ENCODE measurements around the gene BDKRB1.

The BDKRB1 gene

GRCh38 chr14:96279564-96279963 lies 23.6 kb downstream of the BDKRB1 start:
- peak overlapping the region; percentile 43 for H3K27ac Mint-ChIP-seq
- H3K36me3 Mint-ChIP-seq, result peaks cover 5% of the 10 kb centered on the region
- H3K4me1 Mint-ChIP-seq, result peaks cover 3% of the 10 kb centered on the region
- no peaks in the 10 kb centered on the region for H3K27me3 Mint-ChIP-seq
- H3K4me3 Mint-ChIP-seq, result no peak overlapping the region
- H3K9me3 Mint-ChIP-seq, result peaks cover 4% of the 10 kb centered on the region

- H3K4me3 Mint-ChIP-seq, result no peak overlapping the region
- peaks cover 6% of the 10 kb centered on the region for H3K36me3 Mint-ChIP-seq
- no peaks in the 10 kb centered on the region for H3K27me3 Mint-ChIP-seq
- H3K27ac Mint-ChIP-seq, result no peak overlapping the region
- peaks cover 4% of the 10 kb centered on the region for H3K9me3 Mint-ChIP-seq
- peaks cover 3% of the 10 kb centered on the region for H3K4me1 Mint-ChIP-seq
These were observed 24.1 kb downstream of the BDKRB1 start for GRCh38 chr14:96280104-96280503.

GRCh38 chr14:96281486-96281885 lies 25.5 kb downstream of the BDKRB1 start:
- no peaks in the 10 kb centered on the region for H3K27me3 Mint-ChIP-seq
- no peak overlapping the region for H3K4me3 Mint-ChIP-seq
- H3K36me3 Mint-ChIP-seq, result peaks cover 9% of the 10 kb centered on the region
- peaks cover 4% of the 10 kb centered on the region for H3K9me3 Mint-ChIP-seq
- H3K4me1 Mint-ChIP-seq, result no peaks in the 10 kb centered on the region
- H3K27ac Mint-ChIP-seq, result no peak overlapping the region

- Mint-ChIP-seq H3K36me3 (peaks cover 12% of the 10 kb centered on the region), H3K4me3 (no peak overlapping the region), H3K27me3 (no peaks in the 10 kb centered on the region), H3K9me3 (no peaks in the 10 kb centered on the region), H3K4me1 (no peaks in the 10 kb centered on the region), H3K27ac (no peak overlapping the region)
These were observed 28.0 kb downstream of the BDKRB1 start for GRCh38 chr14:96284008-96284407.

GRCh38 chr14:96284430-96284829 lies 28.4 kb downstream of the BDKRB1 start:
- Mint-ChIP-seq H3K36me3 (peaks cover 12% of the 10 kb centered on the region), H3K9me3 (no peaks in the 10 kb centered on the region), H3K27ac (no peak overlapping the region), H3K4me1 (no peaks in the 10 kb centered on the region), H3K27me3 (no peaks in the 10 kb centered on the region), H3K4me3 (no peak overlapping the region)

GRCh38 chr14:96285667-96286066 lies 29.7 kb downstream of the BDKRB1 start:
- H3K36me3 Mint-ChIP-seq, result peaks cover 13% of the 10 kb centered on the region
- H3K9me3 Mint-ChIP-seq, result no peaks in the 10 kb centered on the region
- peak overlapping the region; percentile 59 for H3K27ac Mint-ChIP-seq
- H3K27me3 Mint-ChIP-seq, result no peaks in the 10 kb centered on the region
- H3K4me3 Mint-ChIP-seq, result no peak overlapping the region
- no peaks in the 10 kb centered on the region for H3K4me1 Mint-ChIP-seq

- H3K9me3 Mint-ChIP-seq, result no peaks in the 10 kb centered on the region
- H3K36me3 Mint-ChIP-seq, result peaks cover 13% of the 10 kb centered on the region
- H3K27ac Mint-ChIP-seq, result no peak overlapping the region
- H3K27me3 Mint-ChIP-seq, result no peaks in the 10 kb centered on the region
- no peak overlapping the region for H3K4me3 Mint-ChIP-seq
- H3K4me1 Mint-ChIP-seq, result no peaks in the 10 kb centered on the region
These were observed 30.2 kb downstream of the BDKRB1 start for GRCh38 chr14:96286251-96286650.

- H3K4me1 Mint-ChIP-seq, result no peaks in the 10 kb centered on the region
- no peak overlapping the region for H3K4me3 Mint-ChIP-seq
- peaks cover 13% of the 10 kb centered on the region for H3K36me3 Mint-ChIP-seq
- no peaks in the 10 kb centered on the region for H3K27me3 Mint-ChIP-seq
- no peaks in the 10 kb centered on the region for H3K9me3 Mint-ChIP-seq
- H3K27ac Mint-ChIP-seq, result no peak overlapping the region
These were observed 31.8 kb downstream of the BDKRB1 start for GRCh38 chr14:96287856-96288255.

- Mint-ChIP-seq H3K9me3 (no peaks in the 10 kb centered on the region), H3K27ac (no peak overlapping the region), H3K36me3 (peaks cover 8% of the 10 kb centered on the region), H3K27me3 (no peaks in the 10 kb centered on the region), H3K4me3 (no peak overlapping the region), H3K4me1 (no peaks in the 10 kb centered on the region)
These were observed 38.2 kb downstream of the BDKRB1 start for GRCh38 chr14:96294246-96294645.

GRCh38 chr14:96297000-96297399 lies 41.0 kb downstream of the BDKRB1 start:
- Mint-ChIP-seq H3K36me3 (peaks cover 9% of the 10 kb centered on the region), H3K27ac (no peak overlapping the region), H3K27me3 (no peaks in the 10 kb centered on the region)

GRCh38 chr14:96297997-96298515 lies 42.0 kb downstream of the BDKRB1 start:
- H3K27me3 Mint-ChIP-seq, result no peaks in the 10 kb centered on the region
- H3K4me1 Mint-ChIP-seq, result no peaks in the 10 kb centered on the region
- peaks cover 11% of the 10 kb centered on the region for H3K36me3 Mint-ChIP-seq
- H3K27ac Mint-ChIP-seq, result no peak overlapping the region
- no peak overlapping the region for H3K4me3 Mint-ChIP-seq
- no peaks in the 10 kb centered on the region for H3K9me3 Mint-ChIP-seq

More at GRCh38 chr14:96297000-96297399, 41.0 kb downstream of the BDKRB1 start:
- Mint-ChIP-seq H3K9me3 (no peaks in the 10 kb centered on the region), H3K4me1 (no peaks in the 10 kb centered on the region), H3K4me3 (no peak overlapping the region)

GRCh38 chr14:96299441-96299840 lies 43.4 kb downstream of the BDKRB1 start:
- no peaks in the 10 kb centered on the region for H3K9me3 Mint-ChIP-seq
- no peak overlapping the region for H3K27ac Mint-ChIP-seq
- no peaks in the 10 kb centered on the region for H3K4me1 Mint-ChIP-seq
- peaks cover 7% of the 10 kb centered on the region for H3K36me3 Mint-ChIP-seq
- no peaks in the 10 kb centered on the region for H3K27me3 Mint-ChIP-seq
- H3K4me3 Mint-ChIP-seq, result no peak overlapping the region

- no peaks in the 10 kb centered on the region for H3K9me3 Mint-ChIP-seq
- H3K4me1 Mint-ChIP-seq, result no peaks in the 10 kb centered on the region
- H3K4me3 Mint-ChIP-seq, result no peak overlapping the region
- H3K36me3 Mint-ChIP-seq, result peaks cover 11% of the 10 kb centered on the region
- H3K27me3 Mint-ChIP-seq, result no peaks in the 10 kb centered on the region
- no peak overlapping the region for H3K27ac Mint-ChIP-seq
These were observed 48.0 kb downstream of the BDKRB1 start for GRCh38 chr14:96303981-96304380.

- Mint-ChIP-seq H3K4me3 (no peak overlapping the region), H3K9me3 (no peaks in the 10 kb centered on the region), H3K27ac (no peak overlapping the region), H3K4me1 (no peaks in the 10 kb centered on the region), H3K27me3 (no peaks in the 10 kb centered on the region), H3K36me3 (peaks cover 13% of the 10 kb centered on the region)
These were observed 48.9 kb downstream of the BDKRB1 start for GRCh38 chr14:96304956-96305355.

- H3K27ac Mint-ChIP-seq, result no peak overlapping the region
- no peak overlapping the region for H3K4me3 Mint-ChIP-seq
- H3K36me3 Mint-ChIP-seq, result peaks cover 14% of the 10 kb centered on the region
- H3K9me3 Mint-ChIP-seq, result no peaks in the 10 kb centered on the region
- H3K4me1 Mint-ChIP-seq, result no peaks in the 10 kb centered on the region
- no peaks in the 10 kb centered on the region for H3K27me3 Mint-ChIP-seq
These were observed 51.4 kb downstream of the BDKRB1 start for GRCh38 chr14:96307434-96307833.

- Mint-ChIP-seq H3K4me1 (no peaks in the 10 kb centered on the region), H3K4me3 (no peak overlapping the region), H3K27ac (no peak overlapping the region), H3K36me3 (peaks cover 17% of the 10 kb centered on the region), H3K27me3 (no peaks in the 10 kb centered on the region), H3K9me3 (no peaks in the 10 kb centered on the region)
These were observed 53.3 kb downstream of the BDKRB1 start for GRCh38 chr14:96309133-96309895.

Measured in activated naive CD4-positive, alpha-beta T cell treated with anti-CD3 and anti-CD28 coated beads, Interleukin-2, amount 50 U/mL, for 24 hours (primary cell).